Neural cell (in vitro differentiated cells): Measurements from ENCODE around the gene SEL1L2. TPM values are rescaled to one million over a fixed set of nuclear protein-coding genes. Genes with fewer than 3 reads are reported as not detected.

Source experiments
- H2AFZ ChIP-seq: fragments of 200-600, 300-800 bp; sonication (generic), shearing (Covaris generic); 2 replicates; pipeline ENCODE4 v1.6.0; 2014; ENCODE audit warnings: low read depth, mild to moderate bottlenecking, antibody characterized with exemption, low read length, moderate library complexity
- H3F3A ChIP-seq: fragments of 200-600 bp; shearing (Covaris generic); 2 replicates; pipeline ENCODE4 v1.6.1; 2016; ENCODE audit warnings: mild to moderate bottlenecking, moderate library complexity, mixed read lengths, antibody characterized with exemption, low read length; ENCODE audit not compliant: insufficient read depth, poor library complexity, severe bottlenecking
- H3K27ac ChIP-seq: fragments of 200-600, 300-800 bp; sonication (generic), shearing (Covaris generic); 2 replicates; pipeline ENCODE4 v1.5.1; 2014; ENCODE audit warnings: mild to moderate bottlenecking, low read length, moderate library complexity
- H3K27me3 ChIP-seq: fragments of 300-800, 200-600 bp; sonication (generic), shearing (Covaris generic); 2 replicates; pipeline ENCODE4 v1.6.0; 2014; ENCODE audit warnings: mild to moderate bottlenecking, low read depth, low read length, moderate library complexity; ENCODE audit not compliant: insufficient read depth
- H3K36me3 ChIP-seq: fragments of 300-800, 200-600 bp; sonication (generic), shearing (Covaris generic); 2 replicates; pipeline ENCODE4 v1.5.1; 2014; ENCODE audit warnings: mild to moderate bottlenecking, antibody characterized with exemption, low read length, moderate library complexity; ENCODE audit not compliant: insufficient read depth
- H3K4me2 ChIP-seq: fragments of 300-800, 200-600 bp; sonication (generic), shearing (Covaris generic); 2 replicates; pipeline ENCODE4 v1.6.0; 2014; ENCODE audit warnings: mild to moderate bottlenecking, low read length
- H3K4me3 ChIP-seq: fragments of 300-800, 200-600 bp; sonication (generic), shearing (Covaris generic); 2 replicates; pipeline ENCODE4 v1.5.1; 2014; ENCODE audit warnings: mild to moderate bottlenecking, low read length, moderate library complexity
- H3K79me2 ChIP-seq: fragments of 200-600 bp; shearing (Covaris generic); replicated peaks from 2 replicates; pipeline ENCODE4 v1.6.0; 2014; ENCODE audit warnings: mild to moderate bottlenecking, low read length, moderate library complexity; ENCODE audit not compliant: insufficient read depth
- H3K9ac ChIP-seq: fragments of 300-800, 200-600 bp; sonication (generic), shearing (Covaris generic); 2 replicates; pipeline ENCODE4 v1.6.1; 2016; ENCODE audit warnings: mild to moderate bottlenecking, low read length, mixed read lengths
- H3K9me2 ChIP-seq: fragments of 200-600 bp; shearing (Covaris generic); 2 replicates; pipeline ENCODE4 v1.6.1; 2016; ENCODE audit warnings: mild to moderate bottlenecking, low read length, mixed read lengths; ENCODE audit not compliant: insufficient read depth
- H3K9me3 ChIP-seq: fragments of 200-600, 300-800 bp; sonication (generic), shearing (Covaris generic); 2 replicates; pipeline ENCODE4 v1.6.1; 2016; ENCODE audit warnings: mild to moderate bottlenecking, mixed run types, low read length, moderate library complexity, mixed read lengths
- H4K20me1 ChIP-seq: fragments of 200-600 bp; shearing (Covaris generic); 2 replicates; pipeline ENCODE4 v1.6.1; 2016; ENCODE audit warnings: mild to moderate bottlenecking, mixed run types; ENCODE audit not compliant: insufficient read depth
- EP300 ChIP-seq: fragments of 450-650 bp; conservative IDR thresholded peaks from 2 replicates; pipeline ENCODE4 v1.6.1; 2014; ENCODE audit warnings: antibody characterized with exemption, mild to moderate bottlenecking, moderate library complexity; ENCODE audit not compliant: poor library complexity, severe bottlenecking
- EZH2 ChIP-seq: fragments of 200-600, 300-800 bp; shearing (Covaris generic), sonication (generic); IDR thresholded peaks from 2 replicates; pipeline ENCODE4 v1.6.1; 2014; ENCODE audit warnings: antibody characterized with exemption, low read length, borderline replicate concordance, mild to moderate bottlenecking; ENCODE audit not compliant: insufficient read depth, poor library complexity, severe bottlenecking
- MXI1 ChIP-seq: fragments of 450-650 bp; conservative IDR thresholded peaks from 2 replicates; pipeline ENCODE4 v1.6.1; 2014; ENCODE audit warnings: antibody characterized with exemption, mild to moderate bottlenecking; ENCODE audit not compliant: poor library complexity, severe bottlenecking
- POLR2AphosphoS5 ChIP-seq: IDR thresholded peaks from 2 replicates; pipeline ENCODE4 v1.6.1; 2012
- RAD21 ChIP-seq: fragments of 450-650 bp; conservative IDR thresholded peaks from 2 replicates; pipeline ENCODE4 v1.6.1; 2014; ENCODE audit warnings: antibody characterized with exemption, mild to moderate bottlenecking, moderate library complexity
- SMC3 ChIP-seq: fragments of 450-650 bp; conservative IDR thresholded peaks from 2 replicates; pipeline ENCODE4 v1.6.1; 2014; ENCODE audit warnings: antibody characterized with exemption, mild to moderate bottlenecking, moderate library complexity; ENCODE audit not compliant: poor library complexity
- TAF1 ChIP-seq: IDR thresholded peaks from 2 replicates; pipeline ENCODE4 v1.6.1; 2012; ENCODE audit warnings: low read depth
- polyA plus RNA-seq: library from polyadenylated mRNA; depleted of rRNA; stranded (reverse); fragments of >200 nt; gene quantifications from 2 replicates; pipeline ENCODE4 v1.2.3, GENCODE V29; 2014
- TF ChIP-seq, protein P1 (sequence below): IDR thresholded peaks from 2 replicates; pipeline ENCODE4 v1.6.1; 2012; ENCODE audit warnings: borderline replicate concordance
- TF ChIP-seq, protein P2 (sequence below): fragments of 450-650 bp; IDR thresholded peaks from 2 replicates; pipeline ENCODE4 v1.5.1; 2014; ENCODE audit warnings: antibody characterized with exemption, mild to moderate bottlenecking, moderate library complexity; ENCODE audit not compliant: poor library complexity, severe bottlenecking

SEL1L2 gene
- polyA plus RNA-seq, 1 donor from 2014 or later: not detected

DNA sequence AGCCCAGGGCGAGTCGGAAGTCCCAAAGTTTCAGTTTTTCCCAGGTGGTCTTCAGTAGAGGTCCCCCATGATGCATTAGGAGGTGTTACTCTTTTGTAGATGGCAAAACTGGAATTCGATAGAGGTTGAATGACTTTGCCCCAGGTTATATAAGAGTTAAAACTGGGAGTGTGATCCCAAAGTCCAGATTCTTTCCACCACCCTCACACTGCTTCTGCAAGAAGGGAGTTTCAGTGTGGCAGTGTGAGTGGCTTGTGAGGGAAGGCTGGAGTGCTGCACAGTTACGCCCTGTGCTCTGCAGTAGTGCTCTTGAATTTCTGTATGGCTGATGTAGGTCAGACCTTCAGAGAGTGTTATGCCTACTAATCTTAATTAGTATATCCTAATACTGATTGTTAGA lies 175.7 kb downstream of the SEL1L2 start:
- Histone ChIP-seq H3K9ac (no peak overlapping the region), H4K20me1 (no peaks in the 10 kb centered on the region), H3F3A (no peaks in the 10 kb centered on the region), H2AFZ (no peak overlapping the region), H3K79me2 (no peaks in the 10 kb centered on the region), H3K36me3 (peaks cover 5% of the 10 kb centered on the region), H3K4me3 (no peak overlapping the region), H3K9me2 (no peaks in the 10 kb centered on the region), H3K4me2 (no peak overlapping the region), H3K27ac (no peak overlapping the region), H3K27me3 (no peaks in the 10 kb centered on the region), H3K9me3 (no peaks in the 10 kb centered on the region)
- TF ChIP-seq MXI1 (no peak), EP300 (no peak), RAD21 (no peak), POLR2AphosphoS5 (no peak), SMC3 (no peak), EZH2 (no peak), TAF1 (no peak)
- TF ChIP-seq, protein P1, sequence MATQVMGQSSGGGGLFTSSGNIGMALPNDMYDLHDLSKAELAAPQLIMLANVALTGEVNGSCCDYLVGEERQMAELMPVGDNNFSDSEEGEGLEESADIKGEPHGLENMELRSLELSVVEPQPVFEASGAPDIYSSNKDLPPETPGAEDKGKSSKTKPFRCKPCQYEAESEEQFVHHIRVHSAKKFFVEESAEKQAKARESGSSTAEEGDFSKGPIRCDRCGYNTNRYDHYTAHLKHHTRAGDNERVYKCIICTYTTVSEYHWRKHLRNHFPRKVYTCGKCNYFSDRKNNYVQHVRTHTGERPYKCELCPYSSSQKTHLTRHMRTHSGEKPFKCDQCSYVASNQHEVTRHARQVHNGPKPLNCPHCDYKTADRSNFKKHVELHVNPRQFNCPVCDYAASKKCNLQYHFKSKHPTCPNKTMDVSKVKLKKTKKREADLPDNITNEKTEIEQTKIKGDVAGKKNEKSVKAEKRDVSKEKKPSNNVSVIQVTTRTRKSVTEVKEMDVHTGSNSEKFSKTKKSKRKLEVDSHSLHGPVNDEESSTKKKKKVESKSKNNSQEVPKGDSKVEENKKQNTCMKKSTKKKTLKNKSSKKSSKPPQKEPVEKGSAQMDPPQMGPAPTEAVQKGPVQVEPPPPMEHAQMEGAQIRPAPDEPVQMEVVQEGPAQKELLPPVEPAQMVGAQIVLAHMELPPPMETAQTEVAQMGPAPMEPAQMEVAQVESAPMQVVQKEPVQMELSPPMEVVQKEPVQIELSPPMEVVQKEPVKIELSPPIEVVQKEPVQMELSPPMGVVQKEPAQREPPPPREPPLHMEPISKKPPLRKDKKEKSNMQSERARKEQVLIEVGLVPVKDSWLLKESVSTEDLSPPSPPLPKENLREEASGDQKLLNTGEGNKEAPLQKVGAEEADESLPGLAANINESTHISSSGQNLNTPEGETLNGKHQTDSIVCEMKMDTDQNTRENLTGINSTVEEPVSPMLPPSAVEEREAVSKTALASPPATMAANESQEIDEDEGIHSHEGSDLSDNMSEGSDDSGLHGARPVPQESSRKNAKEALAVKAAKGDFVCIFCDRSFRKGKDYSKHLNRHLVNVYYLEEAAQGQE: no peak
- TF ChIP-seq, protein P2, sequence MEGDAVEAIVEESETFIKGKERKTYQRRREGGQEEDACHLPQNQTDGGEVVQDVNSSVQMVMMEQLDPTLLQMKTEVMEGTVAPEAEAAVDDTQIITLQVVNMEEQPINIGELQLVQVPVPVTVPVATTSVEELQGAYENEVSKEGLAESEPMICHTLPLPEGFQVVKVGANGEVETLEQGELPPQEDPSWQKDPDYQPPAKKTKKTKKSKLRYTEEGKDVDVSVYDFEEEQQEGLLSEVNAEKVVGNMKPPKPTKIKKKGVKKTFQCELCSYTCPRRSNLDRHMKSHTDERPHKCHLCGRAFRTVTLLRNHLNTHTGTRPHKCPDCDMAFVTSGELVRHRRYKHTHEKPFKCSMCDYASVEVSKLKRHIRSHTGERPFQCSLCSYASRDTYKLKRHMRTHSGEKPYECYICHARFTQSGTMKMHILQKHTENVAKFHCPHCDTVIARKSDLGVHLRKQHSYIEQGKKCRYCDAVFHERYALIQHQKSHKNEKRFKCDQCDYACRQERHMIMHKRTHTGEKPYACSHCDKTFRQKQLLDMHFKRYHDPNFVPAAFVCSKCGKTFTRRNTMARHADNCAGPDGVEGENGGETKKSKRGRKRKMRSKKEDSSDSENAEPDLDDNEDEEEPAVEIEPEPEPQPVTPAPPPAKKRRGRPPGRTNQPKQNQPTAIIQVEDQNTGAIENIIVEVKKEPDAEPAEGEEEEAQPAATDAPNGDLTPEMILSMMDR: no peak

DNA sequence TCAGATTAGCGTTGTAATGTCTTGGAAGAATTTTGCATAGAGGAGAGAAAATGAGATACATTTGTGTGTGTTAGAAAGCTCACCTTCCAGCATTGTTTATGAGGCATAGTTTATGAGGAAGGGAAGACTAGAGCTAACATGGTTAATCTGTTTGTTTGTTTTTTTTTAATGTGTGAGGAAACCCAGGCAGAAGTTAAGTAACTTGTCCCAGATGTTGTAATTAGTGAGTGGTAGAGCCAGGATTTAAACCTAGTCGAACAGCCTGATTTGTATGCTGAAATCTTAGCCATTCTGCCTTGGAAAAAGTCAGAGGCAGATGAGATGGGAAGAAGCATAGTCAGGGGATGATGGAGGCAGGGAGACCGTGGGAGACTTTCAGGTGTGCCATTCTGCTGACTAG lies 176.5 kb downstream of the SEL1L2 start:
- Histone ChIP-seq H3K79me2 (no peaks in the 10 kb centered on the region), H4K20me1 (no peaks in the 10 kb centered on the region), H3K9ac (no peak overlapping the region), H3K4me3 (no peak overlapping the region), H3K36me3 (peaks cover 9% of the 10 kb centered on the region), H3K4me2 (no peak overlapping the region), H3K9me3 (no peaks in the 10 kb centered on the region), H3K27ac (no peak overlapping the region), H3K27me3 (no peaks in the 10 kb centered on the region), H3K9me2 (no peaks in the 10 kb centered on the region), H2AFZ (no peak overlapping the region), H3F3A (no peaks in the 10 kb centered on the region)
- TF ChIP-seq, protein P1: no peak
- TF ChIP-seq MXI1 (no peak), EZH2 (no peak), POLR2AphosphoS5 (no peak), TAF1 (no peak), EP300 (no peak), SMC3 (no peak), RAD21 (no peak)
- TF ChIP-seq, protein P2: no peak
